Uterus (tissue), 2 donors: ENCODE data around the gene PTGIR.

Experiments
- CTCF ChIP-seq, 4 experiments: fragments of 200-600 bp in 2 of 4; fragments of 450-650 bp in 2 of 4; sonication (generic) in 2 of 4; IDR thresholded peaks; one replicate each; pipeline ENCODE4 v1.5.1; 2016 to 2019; ENCODE audit warnings: antibody characterized with exemption in 4 of 4, mild to moderate bottlenecking in 2 of 4, moderate library complexity in 1 of 4
- POLR2A ChIP-seq, 2 donors: fragments of 450-650 bp; IDR thresholded peaks; one replicate each; pipeline ENCODE4 v1.6.1; 2016; ENCODE audit warnings: antibody characterized with exemption in 2 of 2, mild to moderate bottlenecking in 1 of 2, moderate library complexity in 1 of 2

GRCh38 chr19:46603195-46603637 lies 21.7 kb downstream of the PTGIR start:
- no peak for TF ChIP-seq CTCF (IDR thresholded peaks at IDR 0.05)
- TF ChIP-seq POLR2A (IDR thresholded peaks at IDR 0.05) = no peak
